ENCODE results near the gene POU5F1. TPM values are rescaled to one million over a fixed set of nuclear protein-coding genes. Genes with fewer than 3 reads are reported as not detected.

POU5F1 gene
- total and polyA plus RNA-seq, 9 of the 15 experiments (the other 6 are each of a cell fraction or from before 2014, with no cell fraction given), result 0.06 to 2.0 (median 0.10) TPM; not detected in 6

DNA sequence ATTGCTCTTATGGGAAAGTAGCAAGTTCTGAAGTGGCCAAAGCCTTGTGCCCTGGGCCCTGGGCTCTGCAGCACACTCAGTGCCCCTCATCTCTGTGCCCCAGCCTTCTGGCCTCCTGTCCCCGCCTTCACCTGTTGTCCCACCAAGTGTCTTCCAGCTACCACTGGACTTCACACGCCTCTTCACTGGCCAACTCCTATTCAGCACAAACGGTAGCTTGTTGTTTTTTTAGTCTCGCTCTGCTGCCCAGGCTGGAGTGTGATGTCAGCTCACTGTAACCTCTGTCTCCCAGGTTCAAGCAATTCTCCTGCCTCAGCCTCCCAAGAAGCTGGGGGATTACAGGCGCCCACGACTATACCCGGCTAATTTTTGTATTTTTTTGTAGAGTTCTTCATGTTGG lies 17.7 kb downstream of the POU5F1 start:
- Histone ChIP-seq H3K4me2 (ENCODE audit: insufficient read depth, low read length) (no peak overlapping the region), H3K79me2 (ENCODE audit: control insufficient read depth, insufficient read depth, low read length) (peaks cover 8% of the 10 kb centered on the region; the same call in 2 of the 3 replicates), H3K27me3 (ENCODE audit: control insufficient read depth in 2 of 2, insufficient read depth in 2 of 2, low read length in 2 of 2) (no peaks in the 10 kb centered on the region), H3K4me1 (replicated peaks in 1 of 2; ENCODE audit: control insufficient read depth in 2 of 2, insufficient read depth in 2 of 2, low read length in 2 of 2) (peaks cover 7 to 16% of the 10 kb centered on the region in 2 experiments; a peak in 4 of 5 replicates), H3K27ac (ENCODE audit: extremely low read depth, low read depth, low read length) (no peak overlapping the region), H3K9ac (ENCODE audit: insufficient read depth in 1 of 2, low read depth in 2 of 2, low read length in 2 of 2) (peak overlapping the region in 1 of 2 experiments; percentile 81; a peak in 2 of 4 replicates), H3K36me3 (ENCODE audit: control insufficient read depth, insufficient read depth, low read length) (peaks cover 56% of the 10 kb centered on the region; the same call in 2 of the 3 replicates), H3K9me3 (replicated peaks; ENCODE audit: control insufficient read depth, insufficient read depth, low read depth, low read length) (no peaks in the 10 kb centered on the region), H2AFZ (ENCODE audit: low read depth, low read length) (no peak overlapping the region), H3K9me1 (ENCODE audit: control insufficient read depth, insufficient read depth, low read length) (no peaks in the 10 kb centered on the region), H4K20me1 (replicated peaks; ENCODE audit: control insufficient read depth, insufficient read depth, low read length) (no peaks in the 10 kb centered on the region), H3K4me3 (no peak overlapping the region)
- POLR2A ChIA-PET, result interaction anchor here (0.7 kb wide), 1 partner anchor 638 kb away, joined by 4 read pairs; no protein-coding TSS in a partner anchor
- FAIRE-seq (no peak), ATAC-seq (no peak), DNase-seq (ENCODE audit: extremely low read depth in 1 of 4, low spot score in 3 of 4) (no peak)
- intact Hi-C loops (cut with micrococcal nuclease), result no loop called here
- no TSS peak for BruUV-seq (replicated peaks)
- WGBS (ENCODE audit: insufficient coverage, low coverage, missing lambda C conversion rate), result 78% methylated on average over 7 of the region's 7 CpGs
- CTCF ChIA-PET (ENCODE audit: low intra/inter-chr PET ratio), result interaction anchor here (0.6 kb wide), 1 partner anchor 21 kb away, joined by 3 read pairs; no protein-coding TSS in a partner anchor
- in situ Hi-C loops (cut with MboI), result no loop called here
- no peak for TF ChIP-seq GTF2B (IDR thresholded peaks at IDR 0.05; ENCODE audit: extremely low read depth, insufficient read length)
- TF ChIP-seq VEZF1 (CRISPR knock-in tag; IDR thresholded peaks at IDR 0.05), result no peak
- TF ChIP-seq ZNF175 (CRISPR knock-in tag; IDR thresholded peaks at IDR 0.05; ENCODE audit: low read depth), result no peak
- TF ChIP-seq SRSF1 (IDR thresholded peaks at IDR 0.05; ENCODE audit: low read depth, low read length), result no peak
- TF ChIP-seq GATA2 (CRISPR knock-in tag; IDR thresholded peaks at IDR 0.05), result no peak
- no peak for TF ChIP-seq TCFL5 (CRISPR knock-in tag; conservative IDR thresholded peaks at IDR 0.05)
- no peak for TF ChIP-seq ZBTB34 (CRISPR knock-in tag; IDR thresholded peaks at IDR 0.05)
- no peak for TF ChIP-seq NFIC (IDR thresholded peaks at IDR 0.05)
- TF ChIP-seq, protein P1, sequence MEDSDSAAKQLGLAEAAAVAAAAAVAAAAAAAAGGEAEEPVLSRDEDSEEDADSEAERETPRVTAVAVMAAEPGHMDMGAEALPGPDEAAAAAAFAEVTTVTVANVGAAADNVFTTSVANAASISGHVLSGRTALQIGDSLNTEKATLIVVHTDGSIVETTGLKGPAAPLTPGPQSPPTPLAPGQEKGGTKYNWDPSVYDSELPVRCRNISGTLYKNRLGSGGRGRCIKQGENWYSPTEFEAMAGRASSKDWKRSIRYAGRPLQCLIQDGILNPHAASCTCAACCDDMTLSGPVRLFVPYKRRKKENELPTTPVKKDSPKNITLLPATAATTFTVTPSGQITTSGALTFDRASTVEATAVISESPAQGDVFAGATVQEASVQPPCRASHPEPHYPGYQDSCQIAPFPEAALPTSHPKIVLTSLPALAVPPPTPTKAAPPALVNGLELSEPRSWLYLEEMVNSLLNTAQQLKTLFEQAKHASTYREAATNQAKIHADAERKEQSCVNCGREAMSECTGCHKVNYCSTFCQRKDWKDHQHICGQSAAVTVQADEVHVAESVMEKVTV (CRISPR knock-in tag; IDR thresholded peaks at IDR 0.05), result no peak
- TF ChIP-seq, protein P2, sequence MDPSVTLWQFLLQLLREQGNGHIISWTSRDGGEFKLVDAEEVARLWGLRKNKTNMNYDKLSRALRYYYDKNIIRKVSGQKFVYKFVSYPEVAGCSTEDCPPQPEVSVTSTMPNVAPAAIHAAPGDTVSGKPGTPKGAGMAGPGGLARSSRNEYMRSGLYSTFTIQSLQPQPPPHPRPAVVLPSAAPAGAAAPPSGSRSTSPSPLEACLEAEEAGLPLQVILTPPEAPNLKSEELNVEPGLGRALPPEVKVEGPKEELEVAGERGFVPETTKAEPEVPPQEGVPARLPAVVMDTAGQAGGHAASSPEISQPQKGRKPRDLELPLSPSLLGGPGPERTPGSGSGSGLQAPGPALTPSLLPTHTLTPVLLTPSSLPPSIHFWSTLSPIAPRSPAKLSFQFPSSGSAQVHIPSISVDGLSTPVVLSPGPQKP (CRISPR knock-in tag; IDR thresholded peaks at IDR 0.05), result no peak
- no peak for TF ChIP-seq DPF2 (IDR thresholded peaks at IDR 0.05)
- TF ChIP-seq MXI1 (IDR thresholded peaks at IDR 0.05; ENCODE audit: low read depth, low read length), result no peak
- no peak for TF ChIP-seq MED1 (CRISPR knock-in tag; IDR thresholded peaks at IDR 0.05; ENCODE audit: borderline replicate concordance)
- no peak for TF ChIP-seq SREBF2 (CRISPR knock-in tag; IDR thresholded peaks at IDR 0.05)
